SK-N-SH treated with all-trans-retinoic acid at 6 μM for 48 hours (cell line): ENCODE results near the gene PGC.

Experiments used
- CREB5 ChIP-seq: fragments of 250-450 bp; sonication (Bioruptor Pico); IDR thresholded peaks from 2 replicates; pipeline ENCODE4 v1.5.1; 2020; ENCODE audit warnings: low read depth, mild to moderate bottlenecking, moderate library complexity
- OSR1 ChIP-seq: fragments of 250-450 bp; sonication (Bioruptor Pico); IDR thresholded peaks from 2 replicates; pipeline ENCODE4 v1.8.0; 2022; ENCODE audit warnings: moderate library complexity, mild to moderate bottlenecking, inconsistent platforms
- PATZ1 ChIP-seq: fragments of 250-450 bp; sonication (Bioruptor Pico); IDR thresholded peaks from 2 replicates; pipeline ENCODE4 v1.8.0; 2020; ENCODE audit warnings: mild to moderate bottlenecking, moderate library complexity, borderline replicate concordance
- TCF4 ChIP-seq: fragments of 250-450 bp; sonication (Bioruptor Pico); IDR thresholded peaks from 2 replicates; pipeline ENCODE4 v1.8.0; 2021; ENCODE audit warnings: mild to moderate bottlenecking, moderate library complexity, borderline replicate concordance
- TOX ChIP-seq: fragments of 250-450 bp; sonication (Bioruptor Pico); IDR thresholded peaks from 2 replicates; pipeline ENCODE4 v1.8.0; 2021; ENCODE audit warnings: mild to moderate bottlenecking, moderate library complexity, borderline replicate concordance
- ZC3H10 ChIP-seq: fragments of 250-450 bp; sonication (Bioruptor Pico); IDR thresholded peaks from 2 replicates; pipeline ENCODE4 v1.5.1; 2021; ENCODE audit warnings: mild to moderate bottlenecking, moderate library complexity
- ZFP30 ChIP-seq: fragments of 450-650 bp; formaldehyde crosslinking; IDR thresholded peaks from 2 replicates; pipeline ENCODE4 v1.5.0; 2022; ENCODE audit warnings: mild to moderate bottlenecking, moderate library complexity

DNA sequence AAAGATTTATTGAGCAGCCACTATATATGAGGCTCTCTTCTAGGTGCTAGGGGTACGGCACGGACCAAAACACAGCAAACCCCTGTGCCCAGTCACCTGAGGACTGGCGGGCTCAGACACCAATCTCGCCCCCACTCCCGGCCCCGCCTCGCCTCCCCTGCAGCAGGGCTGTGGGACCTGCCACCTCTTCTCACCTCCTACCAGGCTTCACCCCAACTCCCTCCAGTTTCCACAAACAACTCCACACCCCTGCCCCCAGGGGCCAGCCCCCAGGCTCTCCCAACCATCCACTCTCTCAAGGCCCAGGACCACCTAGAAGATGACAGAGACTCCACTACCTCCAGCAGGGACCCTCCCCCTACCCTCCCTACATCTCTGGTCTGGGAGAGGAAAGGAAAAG is 18.2 kb downstream of the PGC start:
- TF ChIP-seq CREB5 (CRISPR knock-in tag) (no peak), ZC3H10 (CRISPR knock-in tag) (no peak), TOX (CRISPR knock-in tag) (no peak), OSR1 (CRISPR knock-in tag) (no peak), PATZ1 (CRISPR knock-in tag) (no peak), TCF4 (CRISPR knock-in tag) (no peak), ZFP30 (CRISPR knock-in tag) (no peak)
